ENCODE data around the gene ERCC6L2.

GRCh38 chr9:95834281-95834907 is 41.1 kb upstream of the ERCC6L2 start:
- TF ChIP-seq NFATC3 (IDR thresholded peaks at IDR 0.05), result no peak
- no peak for TF ChIP-seq HNRNPLL (IDR thresholded peaks at IDR 0.05; ENCODE audit: low read depth, low read length, poor library complexity, severe bottlenecking)
- no peak for TF ChIP-seq ZSCAN29 (IDR thresholded peaks at IDR 0.05)
- no peak; the same call in 1 of the 2 replicates for TF ChIP-seq ZNF644 (tag; IDR thresholded peaks at IDR 0.05; ENCODE audit: low read depth)
- TF ChIP-seq NRF1 (conservative IDR thresholded peaks at IDR 0.05 in 1 of 2, IDR thresholded peaks at IDR 0.05 in 1 of 2), result no peak
- no peak for TF ChIP-seq ZNF282 (CRISPR knock-in tag; IDR thresholded peaks at IDR 0.05)
- TF ChIP-seq, protein P1, sequence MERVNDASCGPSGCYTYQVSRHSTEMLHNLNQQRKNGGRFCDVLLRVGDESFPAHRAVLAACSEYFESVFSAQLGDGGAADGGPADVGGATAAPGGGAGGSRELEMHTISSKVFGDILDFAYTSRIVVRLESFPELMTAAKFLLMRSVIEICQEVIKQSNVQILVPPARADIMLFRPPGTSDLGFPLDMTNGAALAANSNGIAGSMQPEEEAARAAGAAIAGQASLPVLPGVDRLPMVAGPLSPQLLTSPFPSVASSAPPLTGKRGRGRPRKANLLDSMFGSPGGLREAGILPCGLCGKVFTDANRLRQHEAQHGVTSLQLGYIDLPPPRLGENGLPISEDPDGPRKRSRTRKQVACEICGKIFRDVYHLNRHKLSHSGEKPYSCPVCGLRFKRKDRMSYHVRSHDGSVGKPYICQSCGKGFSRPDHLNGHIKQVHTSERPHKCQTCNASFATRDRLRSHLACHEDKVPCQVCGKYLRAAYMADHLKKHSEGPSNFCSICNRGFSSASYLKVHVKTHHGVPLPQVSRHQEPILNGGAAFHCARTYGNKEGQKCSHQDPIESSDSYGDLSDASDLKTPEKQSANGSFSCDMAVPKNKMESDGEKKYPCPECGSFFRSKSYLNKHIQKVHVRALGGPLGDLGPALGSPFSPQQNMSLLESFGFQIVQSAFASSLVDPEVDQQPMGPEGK (CRISPR knock-in tag; IDR thresholded peaks at IDR 0.05; ENCODE audit: borderline replicate concordance), result no peak
- TF ChIP-seq, protein P2, sequence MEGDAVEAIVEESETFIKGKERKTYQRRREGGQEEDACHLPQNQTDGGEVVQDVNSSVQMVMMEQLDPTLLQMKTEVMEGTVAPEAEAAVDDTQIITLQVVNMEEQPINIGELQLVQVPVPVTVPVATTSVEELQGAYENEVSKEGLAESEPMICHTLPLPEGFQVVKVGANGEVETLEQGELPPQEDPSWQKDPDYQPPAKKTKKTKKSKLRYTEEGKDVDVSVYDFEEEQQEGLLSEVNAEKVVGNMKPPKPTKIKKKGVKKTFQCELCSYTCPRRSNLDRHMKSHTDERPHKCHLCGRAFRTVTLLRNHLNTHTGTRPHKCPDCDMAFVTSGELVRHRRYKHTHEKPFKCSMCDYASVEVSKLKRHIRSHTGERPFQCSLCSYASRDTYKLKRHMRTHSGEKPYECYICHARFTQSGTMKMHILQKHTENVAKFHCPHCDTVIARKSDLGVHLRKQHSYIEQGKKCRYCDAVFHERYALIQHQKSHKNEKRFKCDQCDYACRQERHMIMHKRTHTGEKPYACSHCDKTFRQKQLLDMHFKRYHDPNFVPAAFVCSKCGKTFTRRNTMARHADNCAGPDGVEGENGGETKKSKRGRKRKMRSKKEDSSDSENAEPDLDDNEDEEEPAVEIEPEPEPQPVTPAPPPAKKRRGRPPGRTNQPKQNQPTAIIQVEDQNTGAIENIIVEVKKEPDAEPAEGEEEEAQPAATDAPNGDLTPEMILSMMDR (IDR thresholded peaks at IDR 0.05 in 2 of 3, conservative IDR thresholded peaks at IDR 0.05 in 1 of 3; ENCODE audit: insufficient read depth in 2 of 3, low read depth in 1 of 3, low read length in 3 of 3), result no peak

All from K562 (cell line).